ENCODE measurements around the gene SETD1A. TPM values are rescaled to one million over a fixed set of nuclear protein-coding genes. Genes with fewer than 3 reads are reported as not detected.

Gene SETD1A
- total RNA-seq, 1 experiment from 2014 or later = 8.9 TPM

DNA sequence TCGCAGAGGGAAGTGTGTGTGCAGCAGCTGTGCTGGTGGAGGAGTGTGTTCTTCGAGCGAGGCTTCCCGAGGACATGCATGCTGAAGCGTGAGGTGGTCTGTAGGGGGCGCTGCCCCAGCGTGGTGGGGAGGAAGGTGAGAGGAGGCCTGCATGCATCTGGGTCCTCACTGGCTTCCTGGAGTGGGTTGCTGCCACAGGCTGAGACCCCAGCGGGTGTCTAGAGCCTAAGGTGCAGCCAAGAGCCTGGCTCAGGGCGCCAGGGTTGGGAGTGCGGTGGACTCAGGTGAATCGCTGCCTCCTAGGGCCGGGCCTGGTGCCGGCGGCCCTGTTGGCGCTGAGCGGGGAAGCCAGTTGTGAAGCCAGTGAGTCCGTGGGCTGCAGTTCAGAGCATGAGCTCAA, 19.9 kb downstream of the SETD1A start:
- Histone ChIP-seq H3K36me3 (peaks cover 36% of the 10 kb centered on the region), H3K4me3 (no peak overlapping the region), H3K9me3 (replicated peaks) (no peaks in the 10 kb centered on the region), H3K27me3 (no peaks in the 10 kb centered on the region), H3K4me1 (peaks cover 9% of the 10 kb centered on the region; the same call in 1 of the 2 replicates), H3K27ac (no peak overlapping the region)
- peak; percentile 31 to 52 for DNase-seq

- DNase-seq = no peak
Measured at GRCh38 chr16:30979170-30980022, 21.8 kb downstream of the SETD1A start.

DNA sequence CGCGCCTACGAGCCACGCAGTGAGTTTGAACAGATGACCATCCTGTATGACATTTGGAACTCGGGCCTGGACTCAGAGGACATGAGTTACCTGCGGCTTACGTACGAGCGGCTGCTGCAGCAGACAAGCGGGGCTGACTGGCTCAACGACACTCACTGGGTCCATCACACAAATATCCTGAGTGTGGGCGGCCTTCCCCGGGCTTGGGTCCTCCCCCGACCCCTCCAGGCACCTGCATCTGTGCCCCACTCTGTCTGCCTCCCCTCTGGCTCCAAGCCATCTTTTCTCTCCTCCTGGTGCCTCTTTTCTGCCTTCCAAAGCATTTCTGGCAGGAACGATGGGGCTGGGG, 22.4 kb downstream of the SETD1A start:
- no peaks in the 10 kb centered on the region for H3K9me3 ChIP-seq (replicated peaks)
- no peaks in the 10 kb centered on the region for H3K27me3 ChIP-seq
- no peak overlapping the region for H3K27ac ChIP-seq
- H3K4me3 ChIP-seq = no peak overlapping the region
- no peak for DNase-seq
- peaks cover 25% of the 10 kb centered on the region for H3K36me3 ChIP-seq
- H3K4me1 ChIP-seq = peaks cover 13% of the 10 kb centered on the region; the same call in 1 of the 2 replicates

More at GRCh38 chr16:30979170-30980022, 21.8 kb downstream of the SETD1A start:
- peaks cover 28% of the 10 kb centered on the region for H3K36me3 ChIP-seq
- peaks cover 9% of the 10 kb centered on the region; the same call in 1 of the 2 replicates for H3K4me1 ChIP-seq
- H3K4me3 ChIP-seq = no peak overlapping the region
- H3K9me3 ChIP-seq (replicated peaks) = no peaks in the 10 kb centered on the region
- no peak overlapping the region for H3K27ac ChIP-seq
- H3K27me3 ChIP-seq = no peaks in the 10 kb centered on the region

- peaks cover 17% of the 10 kb centered on the region for H3K4me1 ChIP-seq
- no peaks in the 10 kb centered on the region for H3K27me3 ChIP-seq
- peaks cover 25% of the 10 kb centered on the region for H3K36me3 ChIP-seq
- no peaks in the 10 kb centered on the region for H3K9me3 ChIP-seq (replicated peaks)
- H3K27ac ChIP-seq = no peak overlapping the region
- no peak overlapping the region for H3K4me3 ChIP-seq
- no peak for DNase-seq
Measured at GRCh38 chr16:30980434-30980833, 22.9 kb downstream of the SETD1A start.

- DNase-seq = no peak
- Histone ChIP-seq H3K27me3 (no peaks in the 10 kb centered on the region), H3K36me3 (peaks cover 22% of the 10 kb centered on the region), H3K4me1 (peaks cover 16% of the 10 kb centered on the region), H3K4me3 (no peak overlapping the region), H3K27ac (no peak overlapping the region), H3K9me3 (replicated peaks) (no peaks in the 10 kb centered on the region)
Measured at GRCh38 chr16:30980959-30981358, 23.4 kb downstream of the SETD1A start.

- peaks cover 15% of the 10 kb centered on the region for H3K36me3 ChIP-seq
- DNase-seq = no peak
- no peaks in the 10 kb centered on the region for H3K9me3 ChIP-seq (replicated peaks)
- H3K4me1 ChIP-seq = peaks cover 9% of the 10 kb centered on the region
- H3K4me3 ChIP-seq = no peak overlapping the region
- no peaks in the 10 kb centered on the region for H3K27me3 ChIP-seq
- no peak overlapping the region for H3K27ac ChIP-seq
Measured at GRCh38 chr16:30982548-30983288, 25.2 kb downstream of the SETD1A start.

DNA sequence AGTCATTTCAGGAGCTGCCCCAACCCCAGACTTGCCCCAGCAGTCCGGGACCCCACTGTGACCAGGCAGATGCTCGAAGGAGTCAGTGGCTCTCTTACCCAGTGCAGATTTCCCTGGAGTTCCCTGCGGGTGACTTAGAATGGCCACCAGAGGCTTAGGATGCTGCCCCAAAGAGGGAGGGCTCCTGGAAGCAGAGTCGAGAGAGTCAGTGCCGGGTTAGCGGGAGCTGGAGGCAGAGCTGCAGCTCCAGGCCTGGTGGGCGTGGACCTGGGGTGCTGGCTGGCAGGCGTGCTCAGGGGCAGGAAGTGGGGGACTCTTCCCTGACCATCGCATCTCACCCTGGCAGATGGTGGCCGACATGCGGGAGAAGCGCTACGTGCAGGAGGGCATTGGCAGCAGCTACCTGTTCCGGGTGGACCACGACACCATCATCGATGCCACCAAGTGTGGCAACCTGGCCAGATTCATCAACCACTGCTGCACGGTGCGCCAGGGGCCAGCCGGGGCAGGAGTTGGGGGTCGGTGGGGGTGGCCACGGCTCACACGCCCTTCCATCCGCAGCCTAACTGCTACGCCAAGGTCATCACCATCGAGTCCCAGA, 25.8 kb downstream of the SETD1A start:
- no peak for DNase-seq
- H3K27ac ChIP-seq = no peak overlapping the region
- no peaks in the 10 kb centered on the region for H3K27me3 ChIP-seq
- no peak overlapping the region for H3K4me3 ChIP-seq
- H3K9me3 ChIP-seq (replicated peaks) = no peaks in the 10 kb centered on the region
- H3K4me1 ChIP-seq = peaks cover 9% of the 10 kb centered on the region
- H3K36me3 ChIP-seq = peaks cover 15% of the 10 kb centered on the region

GRCh38 chr16:30983898-30984610, 26.5 kb downstream of the SETD1A start:
- no peak for DNase-seq
- H3K4me3 ChIP-seq = no peak overlapping the region
- H3K27ac ChIP-seq = no peak overlapping the region
- no peaks in the 10 kb centered on the region for H3K27me3 ChIP-seq
- H3K4me1 ChIP-seq = peaks cover 9% of the 10 kb centered on the region
- no peaks in the 10 kb centered on the region for H3K9me3 ChIP-seq (replicated peaks)
- peaks cover 15% of the 10 kb centered on the region for H3K36me3 ChIP-seq

- H3K36me3 ChIP-seq = peaks cover 10% of the 10 kb centered on the region
- no peaks in the 10 kb centered on the region for H3K27me3 ChIP-seq
- no peak within 1 kb of the TSS for H3K4me3 ChIP-seq
- peak within 1 kb of the TSS; percentile 12; the same call in 1 of the 2 replicates for H3K27ac ChIP-seq
- peaks cover 9% of the 10 kb centered on the region for H3K4me1 ChIP-seq
- peak; percentile 89 to 90 for DNase-seq
- H3K9me3 ChIP-seq (replicated peaks) = no peaks in the 10 kb centered on the region
Measured at GRCh38 chr16:30984669-30985400, 27.3 kb downstream of the SETD1A start, which contains the start of gene HSD3B7. TSS of gene HSD3B7 (plus strand) at chr16:30985207. CDS start at chr16:30985659, 452 bp downstream.

DNA sequence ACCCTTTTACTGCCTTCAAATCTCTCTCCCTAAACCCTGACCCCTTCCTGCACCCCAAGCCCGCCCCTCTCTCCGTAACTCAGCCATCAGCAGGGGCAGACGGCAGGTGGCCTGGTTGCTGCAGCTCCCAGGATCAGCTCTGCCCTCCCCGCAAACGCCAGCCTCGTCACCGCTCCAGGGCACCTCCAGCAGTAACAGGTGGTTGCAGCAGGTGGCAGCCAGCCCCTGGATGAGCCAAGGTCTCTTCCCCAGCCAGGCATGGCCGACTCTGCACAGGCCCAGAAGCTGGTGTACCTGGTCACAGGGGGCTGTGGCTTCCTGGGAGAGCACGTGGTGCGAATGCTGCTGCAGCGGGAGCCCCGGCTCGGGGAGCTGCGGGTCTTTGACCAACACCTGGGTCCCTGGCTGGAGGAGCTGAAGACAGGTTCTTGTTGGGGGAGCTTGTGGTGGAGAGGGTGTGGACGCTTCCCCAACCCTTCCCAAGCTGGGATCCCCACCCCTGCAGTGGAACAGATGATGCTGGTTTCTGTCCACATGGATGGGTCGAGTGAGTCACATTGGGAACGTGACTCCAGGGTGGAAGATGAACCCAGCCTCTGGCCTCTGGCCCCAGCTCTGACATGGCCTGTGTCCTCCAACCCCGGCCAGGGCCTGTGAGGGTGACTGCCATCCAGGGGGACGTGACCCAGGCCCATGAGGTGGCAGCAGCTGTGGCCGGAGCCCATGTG, 28.0 kb downstream of the SETD1A start:
- Histone ChIP-seq H3K4me3 (no peak overlapping the region), H3K36me3 (peaks cover 10% of the 10 kb centered on the region), H3K4me1 (peaks cover 9% of the 10 kb centered on the region), H3K27ac (peak overlapping the region; percentile 12; the same call in 1 of the 2 replicates), H3K9me3 (replicated peaks) (no peaks in the 10 kb centered on the region), H3K27me3 (no peaks in the 10 kb centered on the region)
- peak; percentile 57 to 66 for DNase-seq

DNA sequence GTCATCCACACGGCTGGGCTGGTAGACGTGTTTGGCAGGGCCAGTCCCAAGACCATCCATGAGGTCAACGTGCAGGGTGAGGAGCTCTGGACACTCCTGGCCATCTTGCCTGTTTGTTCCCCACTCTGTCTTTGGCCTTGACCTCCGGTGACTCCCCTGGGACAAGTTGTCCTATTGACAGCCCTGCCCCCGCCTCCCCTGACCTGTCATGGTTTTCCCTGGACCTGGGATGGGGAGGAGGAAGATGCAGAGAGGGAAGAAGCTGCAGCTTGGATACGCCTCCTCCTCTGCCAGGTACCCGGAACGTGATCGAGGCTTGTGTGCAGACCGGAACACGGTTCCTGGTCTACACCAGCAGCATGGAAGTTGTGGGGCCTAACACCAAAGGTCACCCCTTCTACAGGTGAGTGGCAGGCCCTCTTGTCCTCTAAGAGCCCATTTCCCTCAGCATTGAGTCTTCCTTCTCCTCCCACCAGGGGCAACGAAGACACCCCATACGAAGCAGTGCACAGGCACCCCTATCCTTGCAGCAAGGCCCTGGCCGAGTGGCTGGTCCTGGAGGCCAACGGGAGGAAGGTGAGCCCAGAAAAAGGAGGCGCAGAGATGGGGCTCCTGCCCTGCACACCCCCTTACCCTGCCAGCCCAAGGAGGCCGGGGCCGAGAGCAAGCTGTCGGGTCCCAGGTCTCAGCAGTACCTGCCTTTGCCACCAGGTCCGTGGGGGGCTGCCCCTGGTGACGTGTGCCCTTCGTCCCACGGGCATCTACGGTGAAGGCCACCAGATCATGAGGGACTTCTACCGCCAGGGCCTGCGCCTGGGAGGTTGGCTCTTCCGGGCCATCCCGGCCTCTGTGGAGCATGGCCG, 28.8 kb downstream of the SETD1A start:
- no peaks in the 10 kb centered on the region for H3K9me3 ChIP-seq (replicated peaks)
- peaks cover 7% of the 10 kb centered on the region for H3K36me3 ChIP-seq
- H3K4me1 ChIP-seq = peaks cover 9% of the 10 kb centered on the region
- H3K27ac ChIP-seq = no peak overlapping the region
- H3K4me3 ChIP-seq = no peak overlapping the region
- no peak for DNase-seq
- H3K27me3 ChIP-seq = no peaks in the 10 kb centered on the region

GRCh38 chr16:30987581-30988190, 30.1 kb downstream of the SETD1A start:
- Histone ChIP-seq H3K4me3 (no peak overlapping the region), H3K4me1 (peaks cover 9% of the 10 kb centered on the region), H3K27me3 (no peaks in the 10 kb centered on the region), H3K27ac (no peak overlapping the region), H3K36me3 (peaks cover 3% of the 10 kb centered on the region; the same call in 1 of the 2 replicates), H3K9me3 (replicated peaks) (no peaks in the 10 kb centered on the region)
- no peak for DNase-seq
